PFSK-1 (cell line): ENCODE measurements around the gene ITGBL1.

Source experiments
- POLR2AphosphoS5 ChIP-seq: IDR thresholded peaks from 2 replicates; pipeline ENCODE4 v1.6.1; 2012; ENCODE audit warnings: low read depth, mild to moderate bottlenecking, control low read depth, low read length, moderate library complexity
- SIN3A ChIP-seq: IDR thresholded peaks from 2 replicates; pipeline ENCODE4 v1.6.1; 2012; ENCODE audit warnings: mild to moderate bottlenecking, low read length, moderate library complexity, borderline replicate concordance; ENCODE audit not compliant: insufficient read depth
- TAF1 ChIP-seq: IDR thresholded peaks from 2 replicates; pipeline ENCODE4 v1.6.1; 2012; ENCODE audit warnings: low read length, control low read depth, borderline replicate concordance; ENCODE audit not compliant: insufficient read depth
- TF ChIP-seq, protein P1 (sequence below), 2 experiments: IDR thresholded peaks; 2 replicates each; pipeline versions ENCODE4 v1.6.1 to v1.8.0; 2011 to 2012; ENCODE audit warnings: low read depth in 2 of 2, low read length in 2 of 2, control low read depth in 1 of 2, inconsistent platforms in 1 of 2, mild to moderate bottlenecking in 1 of 2, moderate library complexity in 1 of 2; ENCODE audit not compliant: insufficient read depth in 1 of 2

- TF ChIP-seq POLR2AphosphoS5 (no peak), TAF1 (no peak), SIN3A (no peak)
- TF ChIP-seq, protein P1, sequence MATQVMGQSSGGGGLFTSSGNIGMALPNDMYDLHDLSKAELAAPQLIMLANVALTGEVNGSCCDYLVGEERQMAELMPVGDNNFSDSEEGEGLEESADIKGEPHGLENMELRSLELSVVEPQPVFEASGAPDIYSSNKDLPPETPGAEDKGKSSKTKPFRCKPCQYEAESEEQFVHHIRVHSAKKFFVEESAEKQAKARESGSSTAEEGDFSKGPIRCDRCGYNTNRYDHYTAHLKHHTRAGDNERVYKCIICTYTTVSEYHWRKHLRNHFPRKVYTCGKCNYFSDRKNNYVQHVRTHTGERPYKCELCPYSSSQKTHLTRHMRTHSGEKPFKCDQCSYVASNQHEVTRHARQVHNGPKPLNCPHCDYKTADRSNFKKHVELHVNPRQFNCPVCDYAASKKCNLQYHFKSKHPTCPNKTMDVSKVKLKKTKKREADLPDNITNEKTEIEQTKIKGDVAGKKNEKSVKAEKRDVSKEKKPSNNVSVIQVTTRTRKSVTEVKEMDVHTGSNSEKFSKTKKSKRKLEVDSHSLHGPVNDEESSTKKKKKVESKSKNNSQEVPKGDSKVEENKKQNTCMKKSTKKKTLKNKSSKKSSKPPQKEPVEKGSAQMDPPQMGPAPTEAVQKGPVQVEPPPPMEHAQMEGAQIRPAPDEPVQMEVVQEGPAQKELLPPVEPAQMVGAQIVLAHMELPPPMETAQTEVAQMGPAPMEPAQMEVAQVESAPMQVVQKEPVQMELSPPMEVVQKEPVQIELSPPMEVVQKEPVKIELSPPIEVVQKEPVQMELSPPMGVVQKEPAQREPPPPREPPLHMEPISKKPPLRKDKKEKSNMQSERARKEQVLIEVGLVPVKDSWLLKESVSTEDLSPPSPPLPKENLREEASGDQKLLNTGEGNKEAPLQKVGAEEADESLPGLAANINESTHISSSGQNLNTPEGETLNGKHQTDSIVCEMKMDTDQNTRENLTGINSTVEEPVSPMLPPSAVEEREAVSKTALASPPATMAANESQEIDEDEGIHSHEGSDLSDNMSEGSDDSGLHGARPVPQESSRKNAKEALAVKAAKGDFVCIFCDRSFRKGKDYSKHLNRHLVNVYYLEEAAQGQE (IDR thresholded peaks at IDR 0.05; ENCODE audit: insufficient read depth in 1 of 2, low read depth in 2 of 2, low read length in 2 of 2) = no peak
Measured at GRCh38 chr13:101747039-101747438, 294.6 kb downstream of the ITGBL1 start.
